Fibroblast of the aortic adventitia (primary cell): ENCODE data around the gene PDZRN4. TPM values are rescaled to one million over a fixed set of nuclear protein-coding genes. Genes with fewer than 3 reads are reported as not detected.

Source experiments
- DNase-seq: peaks from one replicate; pipeline ENCODE4 v3.0.0-alpha.2; 2010; ENCODE audit warnings: low read depth
- H3K4me3 ChIP-seq: 2 replicates; pipeline ENCODE4 v1.5.1; 2011; ENCODE audit warnings: low read depth, mild to moderate bottlenecking, control low read depth, low read length, moderate library complexity
- CTCF ChIP-seq: IDR thresholded peaks from 2 replicates; pipeline ENCODE4 v1.5.1; 2011; ENCODE audit warnings: mild to moderate bottlenecking, low read length, control low read depth, inconsistent platforms; ENCODE audit not compliant: insufficient read depth
- total RNA-seq: library from RNA; depleted of rRNA; stranded (reverse); fragments of >200 nt; gene quantifications from 2 replicates; pipeline ENCODE4 v1.2.3, GENCODE V29; 2012; ENCODE audit warnings: low replicate concordance

Gene PDZRN4
- total RNA-seq, 1 donor: not detected

DNA sequence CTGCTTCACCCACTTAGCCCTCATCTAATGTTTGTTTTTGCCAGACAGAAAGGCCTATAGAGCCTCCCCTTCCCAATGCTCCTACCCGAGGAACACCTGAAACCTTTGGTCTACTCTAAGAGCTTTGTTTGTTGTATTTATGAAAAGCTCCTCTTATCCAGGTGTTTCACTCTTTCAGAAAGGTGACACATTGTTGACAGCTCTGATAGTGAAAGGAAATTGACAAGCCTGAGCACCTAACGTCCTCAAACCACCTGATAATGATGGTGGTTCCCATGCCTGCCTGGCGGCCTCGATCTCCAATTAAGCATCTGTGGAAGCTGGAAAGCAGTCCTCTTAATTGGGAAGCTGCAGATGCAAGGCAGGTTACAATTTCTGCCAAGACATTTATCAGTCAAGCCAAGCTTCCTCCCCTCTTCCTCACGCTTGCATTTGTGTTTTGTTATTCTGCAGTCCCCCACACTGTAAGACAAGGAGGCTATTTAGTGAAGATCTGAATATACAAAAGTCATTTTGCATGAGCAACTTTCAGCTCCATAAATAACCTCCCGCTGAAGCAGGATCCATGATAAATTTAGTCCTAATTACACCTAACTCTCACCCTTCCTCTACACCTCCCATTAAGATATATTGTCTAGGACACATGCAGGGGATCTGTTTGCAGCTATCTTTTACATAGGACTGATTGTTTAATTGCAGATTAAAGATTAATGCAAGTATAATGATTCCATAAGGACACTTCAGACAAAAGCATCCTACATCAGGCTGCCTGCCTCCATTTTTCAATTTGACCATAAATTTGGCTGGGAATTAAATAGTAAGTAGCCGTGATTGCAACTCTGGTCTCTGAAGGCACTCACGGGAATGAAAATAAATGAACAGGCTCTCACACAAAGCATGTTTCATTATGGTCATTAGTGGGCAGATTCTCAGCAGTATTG is 288.6 kb downstream of the PDZRN4 start:
- no peak for TF ChIP-seq CTCF
- DNase-seq: no peak
- no peak overlapping the region for H3K4me3 ChIP-seq

- no peak for TF ChIP-seq CTCF
- DNase-seq: no peak
Observed at GRCh38 chr12:41479426-41479825, 291.3 kb downstream of the PDZRN4 start.

GRCh38 chr12:41485203-41485602 is 297.1 kb downstream of the PDZRN4 start:
- no peak overlapping the region for H3K4me3 ChIP-seq
- DNase-seq: no peak
- no peak for TF ChIP-seq CTCF

More at GRCh38 chr12:41479426-41479825, 291.3 kb downstream of the PDZRN4 start:
- no peak overlapping the region for H3K4me3 ChIP-seq

- no peak for TF ChIP-seq CTCF
- H3K4me3 ChIP-seq: no peak overlapping the region
- DNase-seq: no peak
Observed at GRCh38 chr12:41486718-41487117, 298.6 kb downstream of the PDZRN4 start.

GRCh38 chr12:41496009-41496408 is 307.9 kb downstream of the PDZRN4 start:
- no peak for TF ChIP-seq CTCF
- no peak for DNase-seq
- H3K4me3 ChIP-seq: no peak overlapping the region

DNA sequence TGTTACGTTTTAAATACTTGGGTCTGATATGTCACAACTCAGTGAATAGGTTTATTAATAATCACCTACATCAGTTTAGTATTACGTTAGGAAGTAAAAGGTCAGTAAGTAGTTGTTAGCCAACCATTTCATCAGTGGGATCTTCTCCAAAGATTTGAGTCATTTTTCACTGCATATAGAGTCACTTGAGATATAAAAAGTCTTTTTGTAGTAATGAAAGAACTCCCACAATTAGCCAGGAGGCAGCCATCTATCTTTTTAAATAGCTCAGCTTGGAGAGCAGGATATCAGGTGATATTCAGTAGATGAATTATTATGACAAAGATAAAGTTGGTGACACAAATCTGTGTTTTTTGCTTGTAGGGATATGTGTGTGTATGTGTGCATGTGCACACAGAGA is 309.3 kb downstream of the PDZRN4 start:
- no peak for TF ChIP-seq CTCF
- DNase-seq: no peak
- no peak overlapping the region for H3K4me3 ChIP-seq
